Right lobe of liver (tissue), 6 donors: Measurements from ENCODE around the gene RXFP2. TPM values are rescaled to one million over a fixed set of nuclear protein-coding genes. Genes with fewer than 3 reads are reported as not detected.

Experiments
- ATAC-seq, 4 donors: fragments of 200-7000 bp; cut with Tn5 transposase; one replicate each; pipeline ENCODE4 v1.9.1; 2020; ENCODE audit warnings: mild to moderate bottlenecking in 4 of 4, moderate library complexity in 4 of 4
- DNase-seq, 3 donors: peaks; one replicate each; pipeline ENCODE4 v3.0.0-alpha.2; 2020
- H3K27ac ChIP-seq, 3 donors: fragments of 200-600 bp; one replicate each; pipeline ENCODE4 v1.8.0; 2022
- H3K27me3 ChIP-seq, 2 donors: fragments of 200-600 bp; one replicate each; pipeline ENCODE4 v1.8.0; 2022
- H3K36me3 ChIP-seq, 4 donors: fragments of 200-600 bp; sonication (generic) in 1 of 4; one replicate each; pipeline versions ENCODE4 v1.5.1 to v1.8.0; 2017 to 2022; ENCODE audit warnings: control low read depth in 1 of 4
- H3K4me1 ChIP-seq, 4 donors: fragments of 200-600 bp; sonication (generic) in 1 of 4; one replicate each; pipeline versions ENCODE4 v1.5.1 to v1.8.0; 2017 to 2022; ENCODE audit warnings: control low read depth in 1 of 4
- H3K4me3 ChIP-seq, 3 donors: fragments of 200-600 bp; one replicate each; pipeline ENCODE4 v1.8.0; 2022
- H3K9me3 ChIP-seq, 4 donors: fragments of 200-600 bp; sonication (generic) in 1 of 4; one replicate each; pipeline versions ENCODE4 v1.5.1 to v1.8.0; 2017 to 2022; ENCODE audit warnings: control low read depth in 1 of 4
- CTCF ChIP-seq, 4 donors: fragments of 200-600 bp in 3 of 4; fragments of 450-650 bp in 1 of 4; IDR thresholded peaks; one replicate each; pipeline versions ENCODE4 v1.5.1 to v1.8.0; 2016 to 2022; ENCODE audit warnings: antibody characterized with exemption in 4 of 4, mild to moderate bottlenecking in 2 of 4
- POLR2A ChIP-seq: fragments of 450-650 bp; IDR thresholded peaks from one replicate; pipeline ENCODE4 v1.6.1; 2017; ENCODE audit warnings: antibody characterized with exemption, mild to moderate bottlenecking
- WGBS: methylation state at CpG from one replicate; pipeline ENCODE4 v1.1.6; 2018; ENCODE audit warnings: low coverage, low lambda C conversion rate; ENCODE audit not compliant: insufficient coverage; ENCODE audit errors: missing lambda C conversion rate; 5-methylcytosine and 5-hydroxymethylcytosine counted together
- intact Hi-C, 2 donors: fragments of 100-400 bp; cut with DNase I; formaldehyde crosslinking; loops; one replicate each; pipeline versions ENCODE4 v1.11.2 to v1.14.1; 2022
- total RNA-seq, 6 experiments: library from RNA; depleted of rRNA in 2 of 6; stranded (reverse); fragments of >200 nt in 2 of 6; fragmentation: NEBNext Ultra II Directional in 3 of 6; extraction: Animal tissue kit (Norgen Biotek cat#: 25700) in 3 of 6; gene quantifications; one replicate each; pipeline versions ENCODE4 v1.1.0 to v1.2.4, GENCODE V29; 2016 to 2023
- donor health status: DM: no; HTN: yes; CAD: no.
- donor health status: DM: no; HTN: no; CAD: no.
- donor health status: DM: no; HTN: no; CAD: no.
- donor health status: DM: no; HTN: yes; CAD: no.
- donor health status: DM: no; HTN: yes; CAD: no.

The RXFP2 gene
- total RNA-seq, 6 experiments from 2014 or later, result not detected

- Histone ChIP-seq H3K4me3 (no peak overlapping the region), H3K27ac (no peak overlapping the region), H3K36me3 (no peaks in the 10 kb centered on the region), H3K27me3 (no peaks in the 10 kb centered on the region), H3K9me3 (no peaks in the 10 kb centered on the region), H3K4me1 (no peaks in the 10 kb centered on the region)
- no peak for TF ChIP-seq CTCF (IDR thresholded peaks at IDR 0.05)
- no peak for TF ChIP-seq POLR2A
- no peak for DNase-seq
- 75% methylated on average over 3 of the region's 3 CpGs for WGBS
- intact Hi-C loops, result loop anchor here in 1 of 2 donors (10.0 kb wide), 1 partner anchor 312 kb away; no protein-coding TSS in a partner anchor
- ATAC-seq, result no peak
These were observed 8.0 kb downstream of the RXFP2 start for GRCh38 chr13:31747291-31747690.

- TF ChIP-seq POLR2A, result no peak
- TF ChIP-seq CTCF (IDR thresholded peaks at IDR 0.05), result no peak
- H3K27ac ChIP-seq, result no peak overlapping the region
- no peak overlapping the region for H3K4me3 ChIP-seq
- DNase-seq (no peak), ATAC-seq (no peak)
- H3K4me1 ChIP-seq, result no peaks in the 10 kb centered on the region
- H3K9me3 ChIP-seq, result no peaks in the 10 kb centered on the region
- no peaks in the 10 kb centered on the region for H3K36me3 ChIP-seq
- no peaks in the 10 kb centered on the region for H3K27me3 ChIP-seq
- intact Hi-C loops, result loop anchor here in 1 of 2 donors (10.0 kb wide), 1 partner anchor 313 kb away; no protein-coding TSS in a partner anchor
- 38% methylated on average over 2 of the region's 2 CpGs for WGBS
These were observed 8.6 kb downstream of the RXFP2 start for GRCh38 chr13:31747966-31748365.

GRCh38 chr13:31749929-31750328 lies 10.6 kb downstream of the RXFP2 start:
- no peaks in the 10 kb centered on the region for H3K9me3 ChIP-seq
- TF ChIP-seq CTCF (IDR thresholded peaks at IDR 0.05) (no peak), POLR2A (no peak)
- H3K27ac ChIP-seq, result no peak overlapping the region
- WGBS, result 54% methylated on average over 4 of the region's 4 CpGs
- no peak overlapping the region for H3K4me3 ChIP-seq
- ATAC-seq, result no peak
- H3K27me3 ChIP-seq, result no peaks in the 10 kb centered on the region
- no peaks in the 10 kb centered on the region for H3K4me1 ChIP-seq
- intact Hi-C loops, result loop anchor here (10.0 kb wide), 2 partner anchors 305 to 315 kb away; no protein-coding TSS in a partner anchor
- H3K36me3 ChIP-seq, result no peaks in the 10 kb centered on the region
- DNase-seq, result no peak

- Histone ChIP-seq H3K9me3 (no peaks in the 10 kb centered on the region), H3K27ac (no peak overlapping the region), H3K36me3 (no peaks in the 10 kb centered on the region), H3K4me3 (no peak overlapping the region), H3K27me3 (no peaks in the 10 kb centered on the region), H3K4me1 (no peaks in the 10 kb centered on the region)
- intact Hi-C loops, result loop anchor here in 1 of 2 donors (10.0 kb wide), 1 partner anchor 310 kb away; no protein-coding TSS in a partner anchor
- TF ChIP-seq CTCF (IDR thresholded peaks at IDR 0.05), result no peak
- no peak for TF ChIP-seq POLR2A
- WGBS, result 39% methylated on average over 6 of the region's 6 CpGs
- ATAC-seq (no peak), DNase-seq (no peak)
These were observed 15.9 kb downstream of the RXFP2 start for GRCh38 chr13:31755211-31755610.
